HepG2 (cell line): Measurements from ENCODE around the gene SERPIND1.

Experiments
- CHD2 ChIP-seq: IDR thresholded peaks from 2 replicates; pipeline ENCODE4 v1.6.1; 2011; ENCODE audit warnings: low read depth, low read length, improper control_type of control experiment
- MAF1 ChIP-seq: sonication (generic); formaldehyde crosslinking; IDR thresholded peaks from 2 replicates; pipeline ENCODE4 v1.5.0; 2020; ENCODE audit warnings: missing genetic modification reagents, borderline replicate concordance
- MXI1 ChIP-seq: IDR thresholded peaks from 3 replicates; pipeline ENCODE4 v1.6.1; 2012; ENCODE audit warnings: low read depth, low read length, inconsistent platforms, borderline replicate concordance
- POLR2AphosphoS5 ChIP-seq: IDR thresholded peaks from 2 replicates; pipeline ENCODE4 v1.6.1; 2012; ENCODE audit warnings: low read depth, low read length
- SALL2 ChIP-seq: sonication (generic); formaldehyde crosslinking; IDR thresholded peaks from 2 replicates; pipeline ENCODE4 v1.8.1; 2023; ENCODE audit warnings: mild to moderate bottlenecking, missing genetic modification reagents, inconsistent platforms
- SCMH1 ChIP-seq: sonication (generic); formaldehyde crosslinking; IDR thresholded peaks from 2 replicates; pipeline ENCODE4 v1.9.0; 2021; ENCODE audit warnings: missing genetic modification reagents, mild to moderate bottlenecking, borderline replicate concordance
- TBP ChIP-seq: sonication (generic); formaldehyde crosslinking; IDR thresholded peaks from 2 replicates; pipeline ENCODE4 v1.5.0; 2020; ENCODE audit warnings: missing genetic modification reagents
- ZNF451 ChIP-seq: sonication (generic); formaldehyde crosslinking; IDR thresholded peaks from 2 replicates; pipeline ENCODE4 v1.5.0; 2020; ENCODE audit warnings: mild to moderate bottlenecking, missing genetic modification reagents
- ZNF550 ChIP-seq: sonication (generic); formaldehyde crosslinking; IDR thresholded peaks from 2 replicates; pipeline ENCODE4 v1.4.0; 2020; ENCODE audit warnings: mild to moderate bottlenecking, missing genetic modification reagents, borderline replicate concordance
- TF ChIP-seq, protein P1 (sequence below): sonication (generic); formaldehyde crosslinking; IDR thresholded peaks from 2 replicates; pipeline ENCODE4 v1.4.0; 2020; ENCODE audit warnings: missing genetic modification reagents
- TF ChIP-seq, protein P2 (sequence below): sonication (generic); formaldehyde crosslinking; IDR thresholded peaks from 2 replicates; pipeline ENCODE4 v1.4.0; 2020; ENCODE audit warnings: low read depth, mild to moderate bottlenecking, missing genetic modification reagents
- TF ChIP-seq, protein P3 (sequence below): sonication (generic); formaldehyde crosslinking; IDR thresholded peaks from 2 replicates; pipeline ENCODE4 v1.5.0; 2020; ENCODE audit warnings: mild to moderate bottlenecking, missing genetic modification reagents, moderate library complexity
- TF ChIP-seq, protein P4 (sequence below): sonication (generic); IDR thresholded peaks from 2 replicates; pipeline ENCODE4 v1.6.1; 2016; ENCODE audit warnings: low read depth, borderline replicate concordance

DNA sequence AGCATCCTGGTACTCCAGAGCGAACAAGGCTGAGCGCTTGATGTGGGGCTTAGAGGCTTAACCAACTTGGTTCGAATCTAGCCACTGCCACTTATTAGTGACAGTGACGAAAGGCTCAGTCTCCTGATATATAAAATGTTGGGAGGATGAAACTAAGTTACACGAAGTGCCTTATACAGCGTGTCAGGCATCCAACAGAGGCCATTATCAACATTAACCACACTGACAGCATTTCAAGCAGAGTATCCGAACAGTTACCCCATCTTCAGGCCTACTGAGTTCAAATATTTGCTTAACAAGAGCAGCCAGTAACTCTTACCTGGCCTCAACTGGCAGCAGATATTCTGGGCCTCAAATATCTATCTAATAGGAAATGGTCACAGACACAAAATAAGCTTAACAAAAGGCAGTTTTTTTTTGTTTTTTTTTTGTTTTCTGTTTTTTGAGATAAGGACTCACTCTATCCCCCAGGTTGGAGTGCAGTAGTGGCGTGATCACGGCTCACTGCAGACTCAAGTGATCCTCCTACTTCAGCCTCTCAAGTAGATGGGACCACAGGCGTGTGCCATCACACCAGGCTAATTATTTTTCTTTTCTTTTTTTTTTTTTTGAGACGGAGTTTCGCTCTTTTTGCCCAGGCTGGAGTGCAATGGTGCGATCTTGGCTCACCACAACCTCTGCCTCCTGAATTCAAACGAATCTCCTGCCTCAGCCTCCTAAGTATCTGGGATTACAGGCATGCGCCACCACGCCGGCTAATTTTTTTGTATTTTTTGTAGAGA is 2.9 kb downstream of the SERPIND1 start:
- TF ChIP-seq SALL2 (CRISPR knock-in tag) (no peak), CHD2 (no peak), POLR2AphosphoS5 (peak; percentile 56; the same call in 1 of the 2 replicates), MAF1 (CRISPR knock-in tag) (no peak), SCMH1 (no peak), MXI1 (0 out of 3 replicates have a peak, but pooled peaks have one; percentile 26), ZNF550 (CRISPR knock-in tag) (no peak), ZNF451 (no peak), TBP (CRISPR knock-in tag) (0 out of 2 replicates have a peak, but pooled peaks have one; percentile 39)
- TF ChIP-seq, protein P1, sequence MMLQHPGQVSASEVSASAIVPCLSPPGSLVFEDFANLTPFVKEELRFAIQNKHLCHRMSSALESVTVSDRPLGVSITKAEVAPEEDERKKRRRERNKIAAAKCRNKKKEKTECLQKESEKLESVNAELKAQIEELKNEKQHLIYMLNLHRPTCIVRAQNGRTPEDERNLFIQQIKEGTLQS (CRISPR knock-in tag) = no peak
- TF ChIP-seq, protein P2, sequence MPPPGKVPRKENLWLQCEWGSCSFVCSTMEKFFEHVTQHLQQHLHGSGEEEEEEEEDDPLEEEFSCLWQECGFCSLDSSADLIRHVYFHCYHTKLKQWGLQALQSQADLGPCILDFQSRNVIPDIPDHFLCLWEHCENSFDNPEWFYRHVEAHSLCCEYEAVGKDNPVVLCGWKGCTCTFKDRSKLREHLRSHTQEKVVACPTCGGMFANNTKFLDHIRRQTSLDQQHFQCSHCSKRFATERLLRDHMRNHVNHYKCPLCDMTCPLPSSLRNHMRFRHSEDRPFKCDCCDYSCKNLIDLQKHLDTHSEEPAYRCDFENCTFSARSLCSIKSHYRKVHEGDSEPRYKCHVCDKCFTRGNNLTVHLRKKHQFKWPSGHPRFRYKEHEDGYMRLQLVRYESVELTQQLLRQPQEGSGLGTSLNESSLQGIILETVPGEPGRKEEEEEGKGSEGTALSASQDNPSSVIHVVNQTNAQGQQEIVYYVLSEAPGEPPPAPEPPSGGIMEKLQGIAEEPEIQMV (CRISPR knock-in tag) = no peak
- TF ChIP-seq, protein P3, sequence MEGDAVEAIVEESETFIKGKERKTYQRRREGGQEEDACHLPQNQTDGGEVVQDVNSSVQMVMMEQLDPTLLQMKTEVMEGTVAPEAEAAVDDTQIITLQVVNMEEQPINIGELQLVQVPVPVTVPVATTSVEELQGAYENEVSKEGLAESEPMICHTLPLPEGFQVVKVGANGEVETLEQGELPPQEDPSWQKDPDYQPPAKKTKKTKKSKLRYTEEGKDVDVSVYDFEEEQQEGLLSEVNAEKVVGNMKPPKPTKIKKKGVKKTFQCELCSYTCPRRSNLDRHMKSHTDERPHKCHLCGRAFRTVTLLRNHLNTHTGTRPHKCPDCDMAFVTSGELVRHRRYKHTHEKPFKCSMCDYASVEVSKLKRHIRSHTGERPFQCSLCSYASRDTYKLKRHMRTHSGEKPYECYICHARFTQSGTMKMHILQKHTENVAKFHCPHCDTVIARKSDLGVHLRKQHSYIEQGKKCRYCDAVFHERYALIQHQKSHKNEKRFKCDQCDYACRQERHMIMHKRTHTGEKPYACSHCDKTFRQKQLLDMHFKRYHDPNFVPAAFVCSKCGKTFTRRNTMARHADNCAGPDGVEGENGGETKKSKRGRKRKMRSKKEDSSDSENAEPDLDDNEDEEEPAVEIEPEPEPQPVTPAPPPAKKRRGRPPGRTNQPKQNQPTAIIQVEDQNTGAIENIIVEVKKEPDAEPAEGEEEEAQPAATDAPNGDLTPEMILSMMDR = no peak
- TF ChIP-seq, protein P4, sequence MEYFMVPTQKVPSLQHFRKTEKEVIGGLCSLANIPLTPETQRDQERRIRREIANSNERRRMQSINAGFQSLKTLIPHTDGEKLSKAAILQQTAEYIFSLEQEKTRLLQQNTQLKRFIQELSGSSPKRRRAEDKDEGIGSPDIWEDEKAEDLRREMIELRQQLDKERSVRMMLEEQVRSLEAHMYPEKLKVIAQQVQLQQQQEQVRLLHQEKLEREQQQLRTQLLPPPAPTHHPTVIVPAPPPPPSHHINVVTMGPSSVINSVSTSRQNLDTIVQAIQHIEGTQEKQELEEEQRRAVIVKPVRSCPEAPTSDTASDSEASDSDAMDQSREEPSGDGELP = no peak
